Activated effector memory CD4-positive, alpha-beta T cell treated with anti-CD3 and anti-CD28 coated beads, Interleukin-2, amount 50 U/mL, for 16 hours (primary cell): ENCODE measurements around the gene PNMA3.
"Not testable (repeated sequence)": the region's sequence is repeated elsewhere in the genome, so short reads cannot be mapped to it uniquely, and the experiment has no call there.

ENCODE experiments used
- DNase-seq: peaks from one replicate; pipeline ENCODE4 v3.0.0-alpha.2; 2020

The PNMA3 gene, protein sequence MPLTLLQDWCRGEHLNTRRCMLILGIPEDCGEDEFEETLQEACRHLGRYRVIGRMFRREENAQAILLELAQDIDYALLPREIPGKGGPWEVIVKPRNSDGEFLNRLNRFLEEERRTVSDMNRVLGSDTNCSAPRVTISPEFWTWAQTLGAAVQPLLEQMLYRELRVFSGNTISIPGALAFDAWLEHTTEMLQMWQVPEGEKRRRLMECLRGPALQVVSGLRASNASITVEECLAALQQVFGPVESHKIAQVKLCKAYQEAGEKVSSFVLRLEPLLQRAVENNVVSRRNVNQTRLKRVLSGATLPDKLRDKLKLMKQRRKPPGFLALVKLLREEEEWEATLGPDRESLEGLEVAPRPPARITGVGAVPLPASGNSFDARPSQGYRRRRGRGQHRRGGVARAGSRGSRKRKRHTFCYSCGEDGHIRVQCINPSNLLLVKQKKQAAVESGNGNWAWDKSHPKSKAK

DNA sequence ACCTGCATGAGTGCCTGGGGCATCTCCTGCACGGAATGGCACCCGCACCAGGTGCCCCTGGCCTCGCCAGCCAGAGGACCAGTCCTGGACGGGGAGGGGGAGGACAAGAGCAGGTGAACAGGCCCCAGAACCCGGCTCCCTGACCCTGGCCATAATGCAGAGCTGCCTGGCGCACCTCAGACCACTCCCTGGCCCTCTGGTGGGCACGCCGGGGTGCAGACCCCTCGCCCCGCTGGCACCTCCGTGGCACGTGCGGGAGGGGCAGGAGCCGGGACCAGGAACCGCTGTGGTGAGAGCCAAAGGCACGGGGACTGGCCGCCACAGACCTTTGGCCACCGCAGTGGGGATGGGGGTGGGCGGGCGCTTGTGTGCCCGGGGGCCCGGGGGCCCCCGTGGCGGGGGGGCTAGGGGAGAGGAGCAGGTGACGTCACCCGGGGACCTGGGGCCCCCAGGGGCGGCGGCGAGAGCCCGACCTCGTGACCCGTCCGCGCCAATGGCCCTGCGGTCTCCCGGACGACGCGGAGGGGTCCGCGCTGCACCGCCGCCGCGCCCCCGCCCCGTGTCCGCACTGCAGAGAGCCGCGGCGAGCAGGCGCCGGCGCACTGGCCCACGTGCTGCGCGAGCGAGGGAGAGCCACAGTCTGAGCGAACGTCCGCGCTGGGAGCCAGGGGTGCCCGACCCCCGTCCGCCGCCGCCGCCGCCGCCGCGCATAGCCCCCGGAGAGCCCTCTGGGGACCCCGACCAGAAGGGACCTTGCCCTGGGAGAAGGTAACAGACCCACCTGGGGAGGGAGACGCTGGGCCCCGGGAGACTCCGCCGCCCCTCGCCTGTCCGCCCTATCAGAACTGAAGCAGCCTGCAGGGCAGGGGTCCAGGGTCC lies at the start of gene PNMA3:
PNMA3 (plus strand) TSS at position 600 of the 879 bp plus-strand sequence. CDS start 586 bp downstream, outside the sequence.
- no peak for DNase-seq

DNA sequence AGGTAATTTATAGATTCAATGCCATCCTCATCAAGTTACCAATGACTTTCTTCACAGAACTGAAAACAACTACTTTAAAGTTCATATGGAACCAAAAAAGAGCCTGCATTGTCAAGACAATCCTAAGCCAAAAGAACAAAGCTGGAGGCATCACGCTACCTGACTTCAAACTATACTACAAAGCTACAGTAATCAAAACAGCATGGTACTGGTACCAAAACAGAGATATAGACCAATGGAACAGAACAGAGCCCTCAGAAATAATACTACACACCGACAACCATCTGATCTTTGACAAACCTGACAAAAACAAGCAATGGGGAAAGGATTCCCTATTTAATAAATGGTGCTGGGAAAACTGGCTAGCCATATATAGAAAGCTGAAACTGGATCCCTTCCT lies 39.1 kb upstream of the PNMA3 start:
- not testable (repeated sequence) for DNase-seq

DNA sequence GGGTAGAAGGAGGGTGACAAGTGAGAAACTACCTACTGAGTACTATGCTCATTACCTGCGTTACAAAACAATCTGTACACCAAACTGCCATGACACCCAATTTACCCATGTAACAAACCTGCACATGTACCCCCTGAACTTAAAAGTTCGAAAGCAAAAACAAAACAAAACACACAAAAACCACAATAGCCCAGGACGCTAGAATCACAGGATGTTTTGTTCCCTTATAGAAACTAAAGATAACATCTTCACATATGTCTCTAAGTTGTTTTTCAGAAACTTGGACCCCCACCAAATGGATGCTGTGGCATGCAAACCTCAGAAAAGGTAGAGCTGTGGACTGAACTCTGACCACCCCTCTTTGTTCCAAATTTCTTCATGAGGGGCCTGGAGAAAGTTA lies 37.1 kb upstream of the PNMA3 start:
- DNase-seq = no peak

DNA sequence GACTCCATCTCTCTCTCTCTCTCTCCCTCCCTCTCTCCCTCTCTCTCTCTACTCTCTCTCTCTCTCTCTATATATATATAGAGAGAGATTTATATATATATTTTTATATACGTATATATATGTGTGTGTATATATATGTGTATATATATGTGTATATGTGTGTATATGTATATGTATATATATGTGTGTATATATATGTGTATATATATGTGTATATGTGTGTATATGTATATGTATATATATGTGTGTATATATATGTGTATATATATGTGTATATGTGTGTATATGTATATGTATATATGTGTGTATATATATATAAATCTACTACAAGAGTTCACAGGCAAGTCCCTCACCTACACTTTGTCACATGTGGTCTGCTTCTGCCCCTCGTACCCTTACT lies 29.8 kb upstream of the PNMA3 start:
- not testable (repeated sequence) for DNase-seq

DNA sequence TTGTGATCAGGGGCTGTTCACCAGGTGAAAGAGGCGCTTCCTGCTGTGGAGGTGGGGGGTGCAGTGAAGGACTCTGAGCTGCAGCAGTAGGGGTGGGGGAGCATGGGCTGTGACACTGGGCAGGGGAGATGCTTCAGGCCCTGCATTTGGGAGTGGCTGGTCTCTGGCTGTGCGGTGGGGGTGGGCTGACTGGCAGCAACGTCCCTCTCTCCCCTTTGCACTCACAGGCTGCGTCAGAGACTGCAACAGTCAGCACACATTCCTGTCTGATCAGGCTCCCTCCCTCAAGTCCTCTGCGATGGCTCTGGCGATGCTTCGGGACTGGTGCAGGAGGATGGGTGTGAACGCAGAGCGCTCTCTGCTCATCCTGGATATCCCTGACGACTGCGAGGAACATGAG lies 27.8 kb upstream of the PNMA3 start:
- DNase-seq = not testable (repeated sequence)

DNA sequence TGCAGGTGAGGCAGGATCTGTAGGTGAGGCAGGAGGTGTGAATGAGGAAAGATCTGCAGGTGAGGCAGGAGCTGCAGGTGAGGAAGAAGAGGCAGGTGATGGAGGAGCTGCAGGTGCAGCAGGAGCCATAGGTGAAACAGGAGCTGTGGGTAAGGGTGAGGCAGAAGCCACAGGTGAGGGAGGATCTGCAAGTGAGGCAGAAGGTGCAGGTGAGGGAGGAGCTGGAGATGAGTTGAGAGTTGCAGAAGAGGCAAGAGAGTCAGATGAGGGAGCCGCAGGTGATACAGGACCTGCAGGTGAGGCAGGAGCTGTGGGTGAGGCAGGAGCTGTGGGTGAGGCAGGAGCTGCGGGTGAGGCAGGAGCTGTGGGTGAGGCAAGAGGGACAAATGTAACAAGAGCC lies 27.1 kb upstream of the PNMA3 start:
- no peak for DNase-seq

DNA sequence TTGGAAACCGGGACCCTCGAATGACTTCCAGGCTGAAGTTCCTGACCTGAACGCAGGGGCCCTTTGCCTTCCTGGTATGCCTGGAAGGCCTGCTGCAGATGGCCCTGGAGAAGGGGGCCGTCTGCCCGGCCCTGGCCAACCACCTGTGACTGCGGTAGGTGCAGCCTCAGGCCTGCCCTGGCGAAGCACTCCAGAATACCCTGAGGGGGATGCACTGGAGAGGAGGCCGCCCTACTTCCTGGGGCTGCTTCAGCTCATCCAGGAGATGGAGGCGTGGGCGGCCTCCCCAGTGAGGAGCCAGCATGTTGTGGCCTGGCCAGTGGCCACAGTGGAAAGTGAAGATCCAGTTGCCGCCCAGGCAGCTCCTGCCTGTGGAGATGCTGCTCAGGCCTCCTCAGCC lies 26.4 kb upstream of the PNMA3 start:
- no peak for DNase-seq

DNA sequence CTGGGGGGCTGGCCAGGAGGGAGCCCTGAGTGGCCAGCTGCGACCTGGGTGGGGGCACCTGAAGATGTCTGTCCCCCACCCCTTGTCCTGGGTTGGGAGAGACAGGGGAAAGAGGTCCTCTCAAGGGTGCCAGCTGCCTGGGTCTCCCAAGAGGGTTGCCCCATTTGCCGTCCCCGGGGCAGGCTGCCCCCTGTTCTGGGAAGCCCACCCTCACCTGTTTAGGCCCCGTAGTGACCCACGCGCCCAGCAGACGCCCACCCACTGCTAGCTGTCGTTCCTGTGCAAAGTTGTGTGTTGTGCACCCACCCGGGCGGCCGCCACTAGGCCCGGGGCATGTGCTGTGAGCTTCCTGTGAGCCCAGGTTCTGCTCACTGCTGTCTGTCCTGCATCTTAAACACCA lies 25.5 kb upstream of the PNMA3 start:
- DNase-seq = no peak

DNA sequence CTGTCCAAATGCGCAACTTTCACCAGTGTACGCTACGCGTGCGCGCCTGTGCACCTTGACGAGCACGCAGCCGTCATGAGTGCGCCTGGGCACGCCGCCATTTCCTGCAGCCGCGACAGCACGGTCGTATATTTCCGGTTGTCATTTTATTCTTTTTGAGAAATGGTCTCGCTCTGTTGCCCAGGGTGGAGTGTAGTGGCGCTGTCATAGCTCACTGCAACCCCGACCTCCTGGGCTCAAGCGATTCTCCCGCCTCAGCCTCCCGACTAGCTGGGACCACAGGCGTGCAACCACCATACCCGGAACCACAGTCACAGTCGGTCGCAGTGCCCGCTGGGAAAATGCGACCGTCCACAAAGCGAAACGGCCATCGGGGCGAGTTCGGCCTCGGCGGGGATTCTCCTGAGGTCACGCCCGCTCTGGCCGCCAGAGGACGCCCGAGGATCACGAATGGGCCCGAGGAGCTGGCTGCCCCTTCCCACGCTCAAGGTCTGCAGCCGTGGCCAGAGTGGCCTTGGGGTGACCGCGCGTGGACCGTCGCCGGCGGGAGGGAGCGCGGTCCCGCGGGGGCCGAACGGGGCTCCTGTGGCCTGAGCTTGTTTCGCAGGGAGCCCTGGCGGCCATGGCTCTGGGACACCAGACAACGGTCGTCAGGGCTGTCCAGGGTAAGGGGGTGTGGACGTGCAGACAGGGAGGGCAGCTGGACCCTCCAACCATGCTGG lies 23.7 kb upstream of the PNMA3 start:
- DNase-seq = peak; percentile 85

DNA sequence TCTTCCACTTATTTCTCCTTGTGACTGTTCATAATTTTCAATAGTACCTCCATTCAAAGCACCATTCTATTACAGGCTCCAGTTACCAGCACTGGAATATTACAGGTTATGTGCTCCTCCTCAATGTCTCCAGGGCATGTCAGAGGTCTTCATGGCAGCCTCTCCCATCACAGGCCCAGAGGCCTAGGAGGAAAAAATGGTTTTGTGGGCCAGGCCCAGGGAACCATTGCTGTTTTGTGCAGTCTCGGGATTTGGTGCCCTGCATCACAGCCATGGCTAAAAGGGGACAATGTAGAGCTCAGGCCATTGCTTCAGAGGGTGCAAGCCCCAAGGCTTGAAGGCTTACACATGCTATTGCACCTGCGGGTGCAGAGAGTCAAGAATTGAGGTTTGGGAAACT lies 7.2 kb upstream of the PNMA3 start:
- DNase-seq = no peak

DNA sequence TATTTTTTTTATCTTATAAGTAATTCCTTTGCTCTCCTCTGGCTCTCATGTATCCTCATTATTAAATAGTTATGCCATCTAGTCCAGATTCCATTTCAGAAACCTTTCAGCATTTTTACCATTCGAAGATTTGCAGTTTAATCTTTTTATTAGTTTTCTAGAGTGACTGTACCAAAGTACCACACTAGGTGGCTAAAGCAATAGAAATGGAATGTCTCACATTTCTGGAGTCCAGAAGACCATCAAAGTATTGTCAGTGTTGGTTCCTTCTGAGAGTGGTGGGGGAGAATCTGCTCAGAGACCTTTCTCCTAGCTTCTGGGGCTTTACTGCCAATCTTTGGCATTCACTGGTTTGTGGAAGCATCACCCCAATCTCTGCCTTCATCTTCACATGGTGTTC lies 3.7 kb upstream of the PNMA3 start:
- no peak for DNase-seq

DNA sequence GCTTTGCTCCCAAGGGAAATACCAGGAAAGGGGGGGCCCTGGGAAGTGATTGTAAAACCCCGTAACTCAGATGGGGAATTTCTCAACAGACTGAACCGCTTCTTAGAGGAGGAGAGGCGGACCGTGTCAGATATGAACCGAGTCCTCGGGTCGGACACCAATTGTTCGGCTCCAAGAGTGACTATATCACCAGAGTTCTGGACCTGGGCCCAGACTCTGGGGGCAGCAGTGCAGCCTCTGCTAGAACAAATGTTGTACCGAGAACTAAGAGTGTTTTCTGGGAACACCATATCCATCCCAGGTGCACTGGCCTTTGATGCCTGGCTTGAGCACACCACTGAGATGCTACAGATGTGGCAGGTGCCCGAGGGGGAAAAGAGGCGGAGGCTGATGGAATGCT lies 1.0 kb downstream of the PNMA3 start:
- DNase-seq = no peak

DNA sequence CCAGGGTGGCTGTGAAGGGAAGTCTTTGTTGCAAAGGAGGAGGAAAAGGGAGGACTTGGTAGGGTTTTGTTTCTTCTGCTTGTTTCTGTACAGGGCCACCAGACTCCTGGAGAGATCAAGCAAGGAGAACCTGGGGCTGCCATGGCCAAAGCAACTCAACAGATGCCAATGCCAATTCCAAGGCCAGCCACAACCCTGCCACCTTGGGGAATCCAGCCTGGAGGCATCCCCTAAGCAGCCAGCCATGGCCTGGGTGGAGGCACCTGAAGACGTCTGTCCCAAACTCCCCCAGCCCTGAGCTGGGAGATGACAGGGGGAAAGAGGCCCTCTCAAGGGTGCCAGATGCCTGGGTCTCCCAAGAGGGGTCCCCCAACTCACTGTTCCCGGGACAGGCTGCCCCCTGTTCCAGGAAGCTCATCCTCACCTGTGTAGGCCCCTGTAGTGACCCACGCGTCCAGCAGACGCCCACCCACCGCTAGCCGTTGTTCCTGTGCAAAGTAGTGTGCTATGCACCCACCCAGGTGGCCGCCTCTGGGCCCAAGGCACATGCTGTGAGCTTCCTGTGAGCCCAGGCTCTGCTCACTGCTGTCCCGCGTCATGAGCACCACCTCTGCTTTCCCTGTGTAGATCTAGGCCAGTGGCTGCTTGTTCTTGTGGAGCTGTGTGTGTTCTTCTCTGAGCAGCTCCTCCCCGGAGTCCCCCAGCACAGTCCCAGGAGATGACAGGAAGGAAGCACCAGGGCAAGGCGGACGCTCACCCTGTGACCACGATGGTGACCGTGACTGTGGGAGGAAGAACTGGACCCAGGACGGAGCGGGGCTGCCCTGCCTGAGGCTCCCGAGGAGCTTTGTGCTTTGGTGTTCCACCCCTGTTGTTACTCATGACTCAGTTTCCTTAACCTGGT lies 3.2 kb downstream of the PNMA3 start:
- no peak for DNase-seq

DNA sequence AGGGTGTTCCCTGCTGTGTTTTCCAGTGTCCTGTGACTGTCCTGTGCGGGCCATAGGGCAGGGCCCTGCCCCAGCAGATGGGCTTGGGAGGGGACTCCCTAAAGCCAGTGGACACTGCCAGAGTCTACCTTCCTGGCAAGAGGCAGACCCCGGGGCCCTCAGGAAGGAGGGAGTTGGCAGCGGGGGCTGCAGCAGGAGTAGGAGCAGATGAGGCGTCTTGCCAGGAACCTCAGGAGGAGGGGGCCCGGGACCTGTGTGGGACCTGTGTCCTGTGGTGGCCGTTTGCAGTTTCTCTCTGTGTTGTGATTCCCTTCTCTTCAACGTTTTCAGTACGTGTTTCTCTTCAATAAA lies 3.8 kb downstream of the PNMA3 start:
- DNase-seq = no peak

DNA sequence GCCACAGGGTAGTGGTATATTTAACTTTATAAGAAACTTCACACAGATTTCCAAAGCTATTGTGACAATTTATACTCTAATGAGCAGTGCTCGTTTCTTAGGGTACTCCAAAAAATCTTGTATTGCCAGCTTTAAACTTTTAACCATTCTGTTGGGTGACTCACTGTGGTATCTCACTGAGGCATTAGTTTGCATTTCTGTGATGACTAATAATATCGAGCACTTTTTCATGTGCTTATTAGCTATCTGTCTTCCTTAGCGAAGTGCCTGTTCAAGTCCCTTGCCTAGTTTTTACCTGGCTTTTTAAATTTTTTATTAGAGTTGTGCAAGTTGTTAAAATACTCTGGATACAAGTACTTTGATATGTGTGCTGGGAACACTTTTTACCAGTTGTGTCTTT lies 5.5 kb downstream of the PNMA3 start:
- no peak for DNase-seq

DNA sequence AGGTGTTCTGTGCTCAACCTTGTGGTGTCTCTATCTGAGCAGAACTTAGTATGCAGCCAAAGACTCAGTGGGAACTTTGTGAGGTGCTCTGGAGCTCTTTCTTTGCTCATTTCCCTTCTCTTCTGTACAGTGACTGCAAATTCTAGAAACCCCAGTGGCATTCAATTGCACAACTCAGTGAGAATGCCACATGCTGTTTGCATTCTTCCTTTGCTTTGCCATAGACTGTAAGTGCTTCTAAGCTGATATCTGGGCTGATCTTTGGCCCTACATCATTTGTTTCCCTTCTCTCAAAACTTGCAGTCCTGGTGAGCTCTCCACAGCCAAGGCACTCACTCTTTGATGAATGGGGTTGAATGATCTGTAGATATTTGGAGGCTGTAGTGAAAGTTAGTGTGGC lies 7.0 kb downstream of the PNMA3 start:
- no peak for DNase-seq

DNA sequence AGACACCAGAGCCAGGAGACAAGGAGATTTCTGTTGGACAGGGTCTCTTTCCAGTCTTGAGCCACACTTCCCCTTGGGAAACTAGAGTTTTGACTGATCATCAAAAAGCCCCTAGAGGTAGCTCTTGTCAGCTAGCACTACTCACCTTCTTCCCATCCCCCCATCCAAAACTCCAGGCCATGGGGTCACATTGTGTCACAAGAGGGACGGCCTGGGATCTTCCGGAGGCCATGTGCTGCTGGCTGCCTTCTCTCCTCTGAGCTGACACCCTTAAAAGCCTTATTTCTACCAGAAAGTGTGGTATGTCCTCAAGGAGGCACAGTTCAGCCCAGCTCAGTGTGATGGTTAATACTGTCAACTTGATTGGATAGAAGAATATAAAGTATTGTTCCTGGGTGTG lies 7.8 kb downstream of the PNMA3 start:
- no peak for DNase-seq

DNA sequence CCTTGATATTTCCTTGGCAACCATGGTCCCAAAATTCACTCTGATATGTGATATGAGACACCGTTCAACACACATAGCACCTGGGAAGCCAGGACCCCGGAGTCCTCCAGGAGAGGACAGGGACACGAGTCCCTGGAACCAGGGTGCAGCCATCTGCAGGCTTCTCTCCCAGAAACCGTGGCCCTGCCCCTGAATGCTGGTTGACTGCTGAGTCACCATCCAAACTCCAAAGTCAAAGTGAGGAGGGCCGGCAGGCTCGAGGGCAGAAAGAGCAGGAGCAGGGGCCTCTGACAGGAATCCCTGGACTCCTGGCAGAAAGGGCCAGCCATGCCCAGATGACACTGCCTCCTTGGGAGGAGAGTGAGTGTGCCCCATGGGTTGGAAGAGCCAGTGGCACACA lies 9.1 kb downstream of the PNMA3 start:
- DNase-seq = no peak

DNA sequence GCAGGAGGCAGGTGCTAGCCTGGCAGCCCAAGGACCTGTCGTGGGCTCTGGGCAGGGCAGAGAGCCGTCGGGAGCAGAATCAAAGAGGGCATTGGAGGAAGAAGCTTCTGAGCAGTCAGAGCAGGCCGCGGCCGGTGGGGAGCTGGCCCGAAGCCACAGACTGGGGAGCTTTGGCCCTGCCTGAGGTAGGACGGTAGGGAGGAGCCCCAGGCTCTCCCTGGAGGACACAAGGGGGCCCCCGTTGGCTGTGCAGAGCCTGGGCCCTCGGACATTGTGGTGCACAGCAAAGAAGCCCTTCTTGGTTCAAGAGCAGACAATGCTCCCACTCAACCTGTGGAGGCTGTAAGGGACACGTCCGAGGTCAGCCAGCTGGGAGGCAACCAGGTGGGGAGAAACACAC lies 10.1 kb downstream of the PNMA3 start:
- not testable (repeated sequence) for DNase-seq

DNA sequence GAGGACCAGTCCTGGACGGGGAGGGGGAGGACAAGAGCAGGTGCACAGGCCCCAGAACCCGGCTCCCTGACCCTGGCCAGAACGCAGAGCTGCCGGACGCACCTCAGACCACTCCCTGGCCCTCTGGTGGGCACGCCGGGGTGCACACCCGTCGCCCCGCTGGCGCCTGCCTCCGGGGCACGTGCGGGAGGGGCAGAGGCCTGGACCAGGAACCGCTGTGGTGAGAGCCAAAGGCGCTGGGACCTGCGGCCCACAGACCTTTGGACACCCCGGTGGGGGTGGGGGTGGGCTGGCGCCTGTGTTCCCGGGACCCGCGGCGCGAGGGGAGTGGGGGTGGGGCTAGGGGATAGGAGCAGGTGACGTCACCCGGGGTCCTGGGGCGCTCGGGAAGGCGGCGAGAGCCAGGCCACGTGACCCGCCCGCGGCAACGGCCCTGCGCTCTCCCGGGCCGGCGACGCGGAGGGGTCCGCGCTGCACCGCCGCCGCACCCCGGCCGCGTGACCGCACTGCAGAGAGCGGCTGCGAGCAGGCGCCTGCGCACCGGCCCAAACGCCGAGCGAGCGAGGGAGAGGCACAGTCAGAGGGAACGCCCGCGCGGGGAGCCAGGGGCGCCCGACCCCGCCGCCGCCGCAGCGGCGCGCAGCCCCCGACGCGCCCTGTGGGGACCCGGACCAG lies 15.8 kb downstream of the PNMA3 start, which contains the start of gene PNMA6A:
PNMA6A (plus strand) TSS at position 546 of the 675 bp plus-strand sequence. CDS start 609 bp downstream, outside the sequence.
- DNase-seq = not testable (repeated sequence)

DNA sequence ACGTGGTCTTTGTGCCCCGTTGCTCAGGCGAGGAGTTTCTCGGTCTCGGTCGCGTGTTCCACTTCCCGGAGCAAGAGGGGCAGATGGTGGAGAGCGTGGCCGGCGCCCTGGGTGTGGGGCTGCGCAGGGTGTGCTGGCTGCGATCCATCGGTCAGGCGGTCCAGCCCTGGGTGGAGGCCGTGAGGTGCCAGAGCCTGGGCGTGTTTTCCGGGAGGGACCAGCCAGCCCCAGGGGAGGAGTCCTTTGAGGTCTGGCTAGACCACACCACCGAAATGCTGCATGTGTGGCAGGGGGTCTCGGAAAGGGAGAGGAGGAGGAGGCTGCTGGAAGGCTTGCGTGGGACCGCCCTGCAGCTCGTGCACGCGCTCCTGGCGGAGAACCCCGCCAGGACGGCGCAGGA lies 17.1 kb downstream of the PNMA3 start:
- DNase-seq = not testable (repeated sequence)
